Astrocyte (in vitro differentiated cells and primary cell): ENCODE measurements around the gene RBFOX2.

Experiments used
- EZH2 ChIP-seq: IDR thresholded peaks from 2 replicates; pipeline ENCODE4 v1.6.1; 2012; ENCODE audit warnings: mild to moderate bottlenecking, low read length, inconsistent platforms; ENCODE audit not compliant: insufficient read depth
- TF ChIP-seq, protein P1 (sequence below): IDR thresholded peaks from 2 replicates; pipeline ENCODE4 v1.5.1; 2011; ENCODE audit warnings: low read depth, mild to moderate bottlenecking, inconsistent platforms, low read length, moderate library complexity; ENCODE audit not compliant: insufficient read depth

DNA sequence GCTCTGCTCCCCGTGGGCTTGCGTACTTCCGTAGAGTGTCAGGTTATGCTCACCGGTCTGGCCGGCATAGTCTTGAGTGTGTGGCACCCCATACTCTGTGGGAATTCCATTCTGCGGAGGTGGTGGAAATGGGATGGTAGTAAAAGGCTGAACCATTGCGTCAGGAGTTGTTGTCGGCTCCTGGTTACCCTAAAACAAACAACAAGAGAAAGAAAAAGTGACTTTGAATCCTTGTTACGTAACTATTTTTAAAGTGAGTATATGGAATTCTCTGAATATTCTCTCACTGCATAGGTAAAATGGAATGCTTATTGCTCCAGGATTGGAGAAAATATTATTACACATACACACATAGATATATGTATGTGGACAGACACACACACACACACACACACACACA, 218.8 kb downstream of the RBFOX2 start:
- TF ChIP-seq, protein P1, sequence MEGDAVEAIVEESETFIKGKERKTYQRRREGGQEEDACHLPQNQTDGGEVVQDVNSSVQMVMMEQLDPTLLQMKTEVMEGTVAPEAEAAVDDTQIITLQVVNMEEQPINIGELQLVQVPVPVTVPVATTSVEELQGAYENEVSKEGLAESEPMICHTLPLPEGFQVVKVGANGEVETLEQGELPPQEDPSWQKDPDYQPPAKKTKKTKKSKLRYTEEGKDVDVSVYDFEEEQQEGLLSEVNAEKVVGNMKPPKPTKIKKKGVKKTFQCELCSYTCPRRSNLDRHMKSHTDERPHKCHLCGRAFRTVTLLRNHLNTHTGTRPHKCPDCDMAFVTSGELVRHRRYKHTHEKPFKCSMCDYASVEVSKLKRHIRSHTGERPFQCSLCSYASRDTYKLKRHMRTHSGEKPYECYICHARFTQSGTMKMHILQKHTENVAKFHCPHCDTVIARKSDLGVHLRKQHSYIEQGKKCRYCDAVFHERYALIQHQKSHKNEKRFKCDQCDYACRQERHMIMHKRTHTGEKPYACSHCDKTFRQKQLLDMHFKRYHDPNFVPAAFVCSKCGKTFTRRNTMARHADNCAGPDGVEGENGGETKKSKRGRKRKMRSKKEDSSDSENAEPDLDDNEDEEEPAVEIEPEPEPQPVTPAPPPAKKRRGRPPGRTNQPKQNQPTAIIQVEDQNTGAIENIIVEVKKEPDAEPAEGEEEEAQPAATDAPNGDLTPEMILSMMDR, result no peak
- TF ChIP-seq EZH2, result no peak
